OCI-LY1 (cell line): ENCODE data around the gene FAM167B.
"Not testable (repeated sequence)": the region's sequence is repeated elsewhere in the genome, so short reads cannot be mapped to it uniquely, and the experiment has no call there.

Source experiments
- H2AFZ ChIP-seq: fragments of 200-600 bp; sonication (generic), shearing (Covaris generic); 2 replicates; pipeline ENCODE4 v1.6.0; 2014; ENCODE audit warnings: antibody characterized with exemption, mild to moderate bottlenecking, low read length
- H3F3A ChIP-seq: fragments of 200-600 bp; sonication (generic), shearing (Covaris generic); 2 replicates; pipeline ENCODE4 v1.6.0; 2014; ENCODE audit warnings: mild to moderate bottlenecking, antibody characterized with exemption, low read length, moderate library complexity; ENCODE audit not compliant: insufficient read depth
- H3K27ac ChIP-seq: fragments of 200-600 bp; sonication (generic); 2 replicates; pipeline ENCODE4 v1.5.1; 2014; ENCODE audit warnings: low read length, mixed run types, mild to moderate bottlenecking, low read depth; ENCODE audit not compliant: poor library complexity, severe bottlenecking
- H3K27me3 ChIP-seq: fragments of 200-600 bp; sonication (generic); 2 replicates; pipeline ENCODE4 v1.6.0; 2014; ENCODE audit warnings: antibody characterized with exemption, mild to moderate bottlenecking, low read length, moderate library complexity; ENCODE audit not compliant: insufficient read depth
- H3K36me3 ChIP-seq: fragments of 200-600 bp; sonication (generic); 2 replicates; pipeline ENCODE4 v1.6.1; 2014; ENCODE audit warnings: mild to moderate bottlenecking, antibody characterized with exemption, low read length, moderate library complexity, mixed read lengths; ENCODE audit not compliant: insufficient read depth
- H3K4me1 ChIP-seq: fragments of 200-600 bp; sonication (generic); 2 replicates; pipeline ENCODE4 v1.5.1; 2014; ENCODE audit warnings: mild to moderate bottlenecking, low read length, moderate library complexity; ENCODE audit not compliant: insufficient read depth, severe bottlenecking
- H3K4me2 ChIP-seq: fragments of 200-600 bp; sonication (generic), shearing (Covaris generic); 2 replicates; pipeline ENCODE4 v1.6.1; 2014; ENCODE audit warnings: low read length
- H3K4me3 ChIP-seq: fragments of 200-600 bp; sonication (generic); 2 replicates; pipeline ENCODE4 v1.5.1; 2014; ENCODE audit warnings: low read length, low read depth, mild to moderate bottlenecking, mixed read lengths; ENCODE audit not compliant: poor library complexity, severe bottlenecking
- H3K79me2 ChIP-seq: fragments of 200-600 bp; shearing (Covaris generic); 2 replicates; pipeline ENCODE4 v1.6.1; 2016; ENCODE audit warnings: mixed run types, low read length, mixed read lengths; ENCODE audit not compliant: insufficient read depth
- H3K9ac ChIP-seq: fragments of 200-600 bp; sonication (generic), shearing (Covaris generic); 2 replicates; pipeline ENCODE4 v1.6.1; 2014; ENCODE audit warnings: mild to moderate bottlenecking, low read length, mixed read lengths
- H3K9me2 ChIP-seq: fragments of 200-600 bp; sonication (generic), shearing (Covaris generic); 2 replicates; pipeline ENCODE4 v1.6.1; 2014; ENCODE audit warnings: low read depth, mild to moderate bottlenecking, low read length, mixed read lengths
- H3K9me3 ChIP-seq: fragments of 200-600 bp; shearing (Covaris generic); 2 replicates; pipeline ENCODE4 v1.6.1; 2014; ENCODE audit warnings: low read length, mixed read lengths
- H4K20me1 ChIP-seq: fragments of 200-600 bp; sonication (generic), shearing (Covaris generic); 2 replicates; pipeline ENCODE4 v1.6.0; 2016; ENCODE audit warnings: mild to moderate bottlenecking, low read length; ENCODE audit not compliant: insufficient read depth
- EZH2 ChIP-seq: fragments of 200-600 bp; sonication (generic), shearing (Covaris generic); IDR thresholded peaks from 2 replicates; pipeline ENCODE4 v1.8.0; 2017; ENCODE audit warnings: borderline replicate concordance, mixed run types, mild to moderate bottlenecking, antibody characterized with exemption, low read length, moderate library complexity, mixed read lengths
- TF ChIP-seq, protein P1 (sequence below): fragments of 200-600 bp; sonication (generic), shearing (Covaris generic); IDR thresholded peaks from 2 replicates; pipeline ENCODE4 v1.5.1; 2017; ENCODE audit warnings: mild to moderate bottlenecking, antibody characterized with exemption, low read length, moderate library complexity, mixed read lengths

Gene FAM167B

DNA sequence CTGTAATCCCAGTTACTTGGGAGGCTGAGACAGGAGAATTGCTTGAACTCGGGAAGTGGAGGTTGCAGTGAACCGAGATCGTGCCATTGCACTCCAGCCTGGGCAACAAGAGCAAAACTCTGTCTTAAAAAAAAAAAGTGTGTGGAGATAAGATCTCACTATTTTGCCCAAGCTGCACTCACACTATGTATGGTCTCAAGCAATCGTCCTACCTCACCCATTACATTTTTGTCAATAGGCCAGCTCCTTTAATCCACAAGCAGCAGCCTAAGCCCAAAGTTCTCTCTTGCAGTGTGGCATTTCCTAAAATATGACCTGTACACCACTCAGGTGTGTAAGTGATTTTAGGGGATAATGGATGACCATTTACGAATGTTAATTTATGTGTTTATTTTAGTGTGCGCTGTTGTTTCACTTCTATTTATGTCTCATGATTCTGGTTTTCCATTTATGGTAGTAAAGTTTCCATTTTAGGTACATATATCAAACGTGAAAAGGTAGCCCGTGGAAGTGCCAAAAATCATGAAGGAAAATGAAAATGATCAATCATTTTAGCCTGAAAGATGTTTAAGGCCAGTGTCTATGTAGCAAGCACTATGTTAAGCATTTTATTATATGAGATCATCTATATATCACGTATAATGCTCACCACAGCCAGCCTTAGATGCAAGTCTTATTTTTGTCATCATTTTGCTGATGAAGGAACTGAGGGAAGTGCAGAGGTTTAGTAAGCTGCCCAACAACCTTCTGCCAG is 9.6 kb downstream of the FAM167B start:
- no peaks in the 10 kb centered on the region for H3K27me3 ChIP-seq
- peaks cover 72% of the 10 kb centered on the region for H3K4me1 ChIP-seq
- H3K36me3 ChIP-seq = no peaks in the 10 kb centered on the region
- peak overlapping the region; percentile 28 for H3K9ac ChIP-seq
- H3K4me3 ChIP-seq = peak overlapping the region; percentile 3
- no peak overlapping the region for H2AFZ ChIP-seq
- H3K9me3 ChIP-seq = no peaks in the 10 kb centered on the region
- H3F3A ChIP-seq = 0 out of 2 replicates have a peak, but pooled peaks cover 3% of the 10 kb centered on the region
- H3K79me2 ChIP-seq = no peaks in the 10 kb centered on the region
- no peaks in the 10 kb centered on the region for H3K9me2 ChIP-seq
- no peaks in the 10 kb centered on the region for H4K20me1 ChIP-seq
- peak overlapping the region; percentile 51 for H3K4me2 ChIP-seq
- H3K27ac ChIP-seq = peak overlapping the region; percentile 100
- TF ChIP-seq, protein P1, sequence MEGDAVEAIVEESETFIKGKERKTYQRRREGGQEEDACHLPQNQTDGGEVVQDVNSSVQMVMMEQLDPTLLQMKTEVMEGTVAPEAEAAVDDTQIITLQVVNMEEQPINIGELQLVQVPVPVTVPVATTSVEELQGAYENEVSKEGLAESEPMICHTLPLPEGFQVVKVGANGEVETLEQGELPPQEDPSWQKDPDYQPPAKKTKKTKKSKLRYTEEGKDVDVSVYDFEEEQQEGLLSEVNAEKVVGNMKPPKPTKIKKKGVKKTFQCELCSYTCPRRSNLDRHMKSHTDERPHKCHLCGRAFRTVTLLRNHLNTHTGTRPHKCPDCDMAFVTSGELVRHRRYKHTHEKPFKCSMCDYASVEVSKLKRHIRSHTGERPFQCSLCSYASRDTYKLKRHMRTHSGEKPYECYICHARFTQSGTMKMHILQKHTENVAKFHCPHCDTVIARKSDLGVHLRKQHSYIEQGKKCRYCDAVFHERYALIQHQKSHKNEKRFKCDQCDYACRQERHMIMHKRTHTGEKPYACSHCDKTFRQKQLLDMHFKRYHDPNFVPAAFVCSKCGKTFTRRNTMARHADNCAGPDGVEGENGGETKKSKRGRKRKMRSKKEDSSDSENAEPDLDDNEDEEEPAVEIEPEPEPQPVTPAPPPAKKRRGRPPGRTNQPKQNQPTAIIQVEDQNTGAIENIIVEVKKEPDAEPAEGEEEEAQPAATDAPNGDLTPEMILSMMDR = no peak
- TF ChIP-seq EZH2 = no peak

DNA sequence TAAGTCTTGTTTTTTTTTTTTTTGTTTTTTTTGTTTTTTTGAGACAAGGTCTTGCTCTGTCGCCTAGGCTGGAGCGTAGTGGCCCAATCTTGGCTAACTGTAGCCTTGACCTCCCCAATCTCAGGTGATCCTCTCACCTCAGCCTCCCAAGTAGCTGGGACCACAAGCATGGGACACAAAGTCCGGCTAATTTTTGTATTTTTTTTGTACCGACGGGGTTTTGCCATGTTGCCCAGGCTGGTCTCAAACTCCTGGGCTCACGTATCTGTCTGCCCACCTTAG is 10.1 kb downstream of the FAM167B start:
- Histone ChIP-seq H3K9ac (peak overlapping the region; percentile 28), H2AFZ (no peak overlapping the region), H3K27ac (peak overlapping the region; percentile 100), H3K4me1 (peaks cover 67% of the 10 kb centered on the region), H3K79me2 (no peaks in the 10 kb centered on the region), H3K27me3 (no peaks in the 10 kb centered on the region), H3K4me3 (no peak overlapping the region), H3F3A (0 out of 2 replicates have a peak, but pooled peaks cover 3% of the 10 kb centered on the region), H4K20me1 (no peaks in the 10 kb centered on the region), H3K9me2 (no peaks in the 10 kb centered on the region), H3K4me2 (peak overlapping the region; percentile 51), H3K9me3 (no peaks in the 10 kb centered on the region), H3K36me3 (no peaks in the 10 kb centered on the region)
- TF ChIP-seq EZH2 = no peak
- TF ChIP-seq, protein P1 = no peak

DNA sequence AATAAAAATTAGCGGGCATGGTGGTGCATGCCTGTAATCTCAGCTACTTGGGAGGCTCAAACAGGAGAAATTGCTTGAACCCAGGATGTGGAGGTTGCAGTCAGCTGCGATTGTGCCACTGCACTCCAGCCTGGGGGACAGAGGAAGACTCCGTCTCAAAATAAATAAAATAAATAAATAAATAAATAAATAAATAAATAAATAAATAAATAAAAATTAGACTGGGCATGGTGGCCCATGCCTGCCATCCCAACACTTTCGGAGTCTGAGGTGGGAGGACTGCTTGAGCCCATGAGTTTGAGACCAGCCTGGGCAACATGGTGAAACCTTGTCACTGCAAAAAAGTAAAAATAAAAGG is 16.2 kb downstream of the FAM167B start:
- not testable (repeated sequence) for H3K27me3 ChIP-seq, H3K9me2 ChIP-seq, H3K79me2 ChIP-seq, H4K20me1 ChIP-seq, H2AFZ ChIP-seq, H3K4me3 ChIP-seq, H3F3A ChIP-seq, H3K36me3 ChIP-seq, H3K9me3 ChIP-seq
- Histone ChIP-seq H3K27ac (peak overlapping the region; percentile 96), H3K4me1 (peaks cover 51% of the 10 kb centered on the region), H3K9ac (peak overlapping the region; percentile 2; the same call in 1 of the 2 replicates), H3K4me2 (peak overlapping the region; percentile 49; the same call in 1 of the 2 replicates)

DNA sequence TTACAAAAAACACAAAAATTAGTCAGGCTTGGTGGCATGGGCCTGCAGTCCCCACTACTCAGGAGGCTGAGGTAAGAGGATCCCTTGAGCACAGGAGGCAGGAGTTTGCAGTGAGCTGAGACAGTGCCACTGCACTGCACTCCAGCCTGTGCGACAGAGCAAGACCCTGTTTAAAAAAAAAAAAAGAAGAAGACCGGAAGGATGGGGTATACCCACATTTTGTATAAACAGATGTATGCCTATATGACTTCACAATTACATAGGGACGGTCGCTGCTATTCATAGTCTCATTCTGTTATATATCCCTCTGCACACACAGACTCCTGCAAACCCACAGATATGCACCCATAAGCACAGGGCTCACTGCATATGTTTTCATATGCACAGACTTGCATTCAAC is 16.7 kb downstream of the FAM167B start:
- Histone ChIP-seq H3K4me3 (no peak overlapping the region), H4K20me1 (no peaks in the 10 kb centered on the region), H3K9ac (peak overlapping the region; percentile 47; the same call in 1 of the 2 replicates), H3F3A (peaks cover 4% of the 10 kb centered on the region), H3K9me2 (no peaks in the 10 kb centered on the region), H3K27me3 (no peaks in the 10 kb centered on the region), H3K4me1 (peaks cover 45% of the 10 kb centered on the region), H3K4me2 (peak overlapping the region; percentile 49), H3K9me3 (no peaks in the 10 kb centered on the region), H2AFZ (no peak overlapping the region), H3K36me3 (no peaks in the 10 kb centered on the region), H3K27ac (peak overlapping the region; percentile 96), H3K79me2 (no peaks in the 10 kb centered on the region)
- TF ChIP-seq EZH2 = no peak
- TF ChIP-seq, protein P1 = no peak
